Inflammatory macrophage (primary cell): ENCODE results near the gene CDYL2.
A peak's percentile ranks its signal among the peaks of the same experiment; 100 is the strongest.

Experiments
- DNase-seq, 2 donors: peaks; one replicate each; pipeline ENCODE4 v3.0.0-alpha.2; 2020 to 2022

CDYL2 gene

GRCh38 chr16:80586476-80586875 is 217.9 kb downstream of the CDYL2 start:
- DNase-seq: no peak

GRCh38 chr16:80585764-80586163 is 218.6 kb downstream of the CDYL2 start:
- no peak for DNase-seq

- DNase-seq: peak; percentile 51 to 76
Measured at GRCh38 chr16:80583466-80583865, 220.9 kb downstream of the CDYL2 start.

- DNase-seq: no peak
Measured at GRCh38 chr16:80580109-80580832, 224.1 kb downstream of the CDYL2 start.

GRCh38 chr16:80577485-80578280 is 226.7 kb downstream of the CDYL2 start:
- no peak for DNase-seq

- no peak for DNase-seq
Measured at GRCh38 chr16:80576343-80576912, 228.0 kb downstream of the CDYL2 start.

GRCh38 chr16:80573700-80574120 is 230.7 kb downstream of the CDYL2 start:
- DNase-seq: no peak

- DNase-seq: no peak
Measured at GRCh38 chr16:80570106-80570478, 234.3 kb downstream of the CDYL2 start.

GRCh38 chr16:80569440-80570105 is 234.8 kb downstream of the CDYL2 start:
- no peak for DNase-seq

- no peak for DNase-seq
Measured at GRCh38 chr16:80564394-80564793, 240.0 kb downstream of the CDYL2 start.

GRCh38 chr16:80563066-80563465 is 241.3 kb downstream of the CDYL2 start:
- no peak for DNase-seq

GRCh38 chr16:80559369-80559768 is 245.0 kb downstream of the CDYL2 start:
- no peak for DNase-seq

- DNase-seq: no peak
Measured at GRCh38 chr16:80557037-80557436, 247.4 kb downstream of the CDYL2 start.

- DNase-seq: no peak
Measured at GRCh38 chr16:80556481-80556880, 247.9 kb downstream of the CDYL2 start.

- no peak for DNase-seq
Measured at GRCh38 chr16:80554033-80554432, 250.4 kb downstream of the CDYL2 start.

- DNase-seq: no peak
Measured at GRCh38 chr16:80552277-80552676, 252.1 kb downstream of the CDYL2 start.
